ENCODE measurements around the gene ATP5MG. TPM values are rescaled to one million over a fixed set of nuclear protein-coding genes. Genes with fewer than 3 reads are reported as not detected.

ATP5MG gene, protein sequence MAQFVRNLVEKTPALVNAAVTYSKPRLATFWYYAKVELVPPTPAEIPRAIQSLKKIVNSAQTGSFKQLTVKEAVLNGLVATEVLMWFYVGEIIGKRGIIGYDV
- polyA plus RNA-seq = 1,654 and 1,954 TPM in 2 replicates

DNA sequence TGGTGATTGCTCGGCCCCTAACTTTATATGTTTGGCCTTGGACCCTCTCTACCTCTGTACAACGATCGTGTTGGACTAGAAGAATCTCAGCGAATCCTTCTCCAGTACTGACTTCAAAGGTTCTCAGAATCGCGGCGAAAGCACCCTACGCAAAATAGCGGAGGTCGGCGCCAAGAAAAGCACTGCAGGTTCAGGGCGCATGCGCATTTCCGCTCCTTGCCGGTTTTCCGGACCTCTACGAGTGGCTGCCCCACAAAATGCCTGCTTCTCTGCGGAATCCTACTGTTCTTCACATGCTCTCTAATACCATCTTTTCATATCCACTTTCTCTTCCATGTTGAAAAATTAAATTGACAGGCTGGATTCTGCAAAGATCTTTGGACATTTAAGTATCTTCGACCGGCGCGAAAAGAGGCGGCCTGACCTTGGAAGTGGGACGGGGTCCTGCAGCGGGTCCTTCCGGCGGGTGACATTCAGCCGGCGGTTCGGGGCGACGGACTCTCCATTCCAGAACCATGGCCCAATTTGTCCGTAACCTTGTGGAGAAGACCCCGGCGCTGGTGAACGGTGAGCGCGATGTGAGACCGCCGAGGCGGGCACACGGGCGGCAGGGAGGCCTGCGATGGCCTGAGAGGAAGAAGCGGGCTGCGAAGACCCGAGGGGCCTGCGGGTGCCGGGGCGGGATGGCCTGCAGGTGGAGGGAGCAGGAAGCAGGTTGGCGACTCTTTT lies at the start of gene ATP5MG:
TSS of gene ATP5MG (plus strand) at position 456 of the 729 bp plus-strand sequence. CDS start at position 516, 60 bp downstream.

DNA sequence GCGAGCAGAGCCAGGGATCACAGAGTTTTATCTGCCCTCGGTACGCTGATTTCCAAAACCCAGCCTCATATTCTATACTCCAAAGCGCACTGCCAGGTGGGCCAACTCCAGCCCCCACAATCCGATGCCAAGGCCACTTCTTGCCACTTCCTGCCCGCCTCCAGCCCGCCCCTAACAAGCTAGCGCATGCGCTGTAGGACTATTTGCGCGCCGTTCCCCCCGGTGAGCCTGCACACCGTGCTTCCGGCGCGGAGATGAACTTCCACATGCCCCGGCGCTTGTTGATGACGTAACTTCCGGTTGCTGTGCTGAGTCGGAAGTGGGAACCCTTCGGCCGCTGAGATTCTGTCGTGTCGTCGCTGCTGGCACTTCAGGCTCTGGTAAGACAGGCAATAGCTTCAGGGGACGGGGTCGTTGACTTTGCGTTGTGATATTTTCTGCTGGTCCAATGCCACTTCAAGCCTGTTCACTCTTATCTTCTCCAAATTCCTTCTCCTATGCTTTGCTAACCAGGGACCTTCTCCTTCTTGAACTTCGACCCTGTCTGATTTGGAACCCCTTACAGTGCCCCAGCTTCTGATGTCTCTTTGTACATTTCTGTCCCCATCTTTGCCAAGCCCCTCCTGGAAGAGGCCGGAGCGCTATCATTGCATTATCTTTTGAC lies 42.0 kb upstream of the ATP5MG start, which contains the start of gene UBE4A:
TSS of gene UBE4A (plus strand) at position 306 of the 664 bp plus-strand sequence. CDS start 5,481 bp downstream, outside the sequence.

DNA sequence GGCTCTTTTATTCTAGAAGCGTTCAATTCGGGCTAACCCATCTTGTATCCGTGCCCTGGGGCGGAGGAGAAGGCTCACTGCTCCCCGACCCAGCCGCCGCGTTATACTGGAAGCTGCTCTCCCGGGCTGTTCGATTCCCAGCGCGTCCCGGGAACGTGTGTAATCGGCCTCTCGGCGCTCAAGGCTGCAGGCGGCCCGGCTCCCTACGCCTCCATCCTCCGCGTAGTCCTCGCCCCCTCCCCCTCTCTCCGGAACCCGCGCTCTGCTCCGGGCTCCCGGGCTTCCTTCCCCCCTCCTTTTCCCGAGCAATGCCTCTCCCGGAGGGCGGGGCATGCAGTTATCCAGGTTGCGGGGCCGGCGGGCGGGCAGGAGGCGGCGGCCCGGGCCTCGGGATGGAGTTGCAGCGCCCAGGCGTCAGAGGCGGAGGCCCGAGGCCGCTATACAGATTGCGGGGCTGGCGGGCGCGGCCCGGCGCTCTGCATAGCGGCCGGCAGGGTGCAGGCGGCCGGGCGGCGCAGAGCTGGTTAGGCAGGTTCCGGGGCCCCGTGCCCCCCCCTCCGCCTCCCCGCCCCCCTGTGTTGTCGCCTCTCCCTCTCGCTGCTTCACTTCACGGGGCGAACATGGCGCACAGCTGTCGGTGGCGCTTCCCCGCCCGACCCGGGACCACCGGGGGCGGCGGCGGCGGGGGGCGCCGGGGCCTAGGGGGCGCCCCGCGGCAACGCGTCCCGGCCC lies 34.7 kb downstream of the ATP5MG start, which contains the start of gene KMT2A:
TSS of gene KMT2A (plus strand) at position 600 of the 732 bp plus-strand sequence. CDS start at position 621, 21 bp downstream.

Other genes starting within 250 kb of the ATP5MG start
- 5.4 and 7.2 TPM in 2 replicates for gene SCN4B, start 248.8 kb upstream of the ATP5MG start, polyA plus RNA-seq
- 18.5 and 19.5 TPM in 2 replicates for gene SCN2B, start 225.0 kb upstream of the ATP5MG start, polyA plus RNA-seq
- gene JAML, start 176.6 kb upstream of the ATP5MG start, polyA plus RNA-seq = not detected in 2 replicates
- 1.1 and 5.1 TPM in 2 replicates for gene MPZL3, start 149.2 kb upstream of the ATP5MG start, polyA plus RNA-seq
- gene MPZL2, start 137.3 kb upstream of the ATP5MG start, polyA plus RNA-seq = not detected in 2 replicates
- gene CD3E, start 96.9 kb upstream of the ATP5MG start, polyA plus RNA-seq = not detected in 2 replicates
- not detected in 2 replicates for gene CD3D, start 58.9 kb upstream of the ATP5MG start, polyA plus RNA-seq
- gene CD3G, start 57.3 kb upstream of the ATP5MG start, polyA plus RNA-seq = not detected in 2 replicates
- 32.6 and 45.9 TPM in 2 replicates for gene UBE4A, start 42.0 kb upstream of the ATP5MG start, polyA plus RNA-seq
- 13.0 and 16.1 TPM in 2 replicates for gene KMT2A, start 34.9 kb downstream of the ATP5MG start, polyA plus RNA-seq
- not detected in 2 replicates for gene TTC36, start 125.9 kb downstream of the ATP5MG start, polyA plus RNA-seq
- 41.0 and 52.2 TPM in 2 replicates for gene TMEM25, start 129.6 kb downstream of the ATP5MG start, polyA plus RNA-seq
- gene IFT46, start 164.3 kb downstream of the ATP5MG start, polyA plus RNA-seq = 21.1 and 22.0 TPM in 2 replicates
- 49.3 and 54.9 TPM in 2 replicates for gene ARCN1, start 170.8 kb downstream of the ATP5MG start, polyA plus RNA-seq
- gene PHLDB1, start 206.0 kb downstream of the ATP5MG start, polyA plus RNA-seq = 28.3 and 30.7 TPM in 2 replicates

Measured in Purkinje cell (primary cell).